Activated gamma-delta T cell treated with Interleukin-2 at 50 U/mL for 16 hours (primary cell): ENCODE data around the gene EZR.

Experiments used
- DNase-seq: peaks from one replicate; pipeline ENCODE4 v3.0.0-alpha.2; 2020

EZR gene

DNA sequence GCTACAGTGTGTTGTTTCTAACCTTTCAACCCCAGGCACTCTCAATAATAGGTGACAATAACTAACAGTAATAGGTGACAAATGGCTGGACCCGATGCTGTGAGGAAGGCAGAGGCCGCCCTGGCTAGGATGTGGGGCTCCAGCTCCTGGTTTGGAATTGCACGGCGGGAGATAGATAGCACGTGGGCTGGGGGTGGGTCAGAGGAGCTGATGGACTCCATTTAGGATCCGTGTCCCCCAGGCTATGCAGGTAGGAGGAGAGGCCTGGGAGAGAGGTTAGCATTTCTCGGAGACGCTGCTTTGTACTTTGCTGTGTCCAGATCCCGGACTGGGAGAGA lies 61.4 kb downstream of the EZR start:
- DNase-seq, result no peak

DNA sequence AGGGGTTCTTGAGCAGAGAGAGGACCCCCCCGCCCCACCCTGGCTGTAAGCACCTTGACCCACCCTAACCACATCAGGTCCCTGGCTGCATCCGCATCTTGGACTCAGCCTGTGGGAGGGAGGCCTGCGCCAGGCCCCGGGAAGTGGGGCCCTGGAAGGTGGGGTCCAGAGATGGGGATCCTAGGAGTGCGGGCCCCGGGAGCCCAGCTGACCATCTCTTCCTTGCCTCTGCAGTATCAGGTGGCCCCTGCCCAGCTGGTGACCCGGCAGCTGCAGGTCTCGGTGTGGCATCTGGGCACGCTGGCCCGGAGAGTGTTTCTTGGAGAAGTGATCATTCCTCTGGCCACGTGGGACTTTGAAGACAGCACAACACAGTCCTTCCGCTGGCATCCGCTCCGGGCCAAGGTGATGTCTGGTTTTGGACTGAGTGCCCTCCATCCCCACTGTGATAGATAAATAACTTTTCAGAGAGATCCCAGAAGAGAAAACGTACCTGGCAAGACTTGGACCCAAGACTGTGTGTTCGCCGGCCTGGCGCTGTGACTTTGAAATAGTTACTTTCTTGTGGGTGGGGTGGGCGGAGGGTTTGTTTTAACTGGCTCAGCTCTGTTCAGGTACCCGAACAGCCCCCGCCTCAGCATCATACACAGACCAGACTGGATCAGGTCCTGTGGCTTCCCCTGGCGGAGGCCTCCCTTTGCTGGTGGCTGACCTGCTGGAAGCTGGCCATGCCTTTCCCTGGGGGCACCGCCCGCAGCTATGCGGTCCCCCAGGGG lies 62.0 kb downstream of the EZR start:
- no peak for DNase-seq

DNA sequence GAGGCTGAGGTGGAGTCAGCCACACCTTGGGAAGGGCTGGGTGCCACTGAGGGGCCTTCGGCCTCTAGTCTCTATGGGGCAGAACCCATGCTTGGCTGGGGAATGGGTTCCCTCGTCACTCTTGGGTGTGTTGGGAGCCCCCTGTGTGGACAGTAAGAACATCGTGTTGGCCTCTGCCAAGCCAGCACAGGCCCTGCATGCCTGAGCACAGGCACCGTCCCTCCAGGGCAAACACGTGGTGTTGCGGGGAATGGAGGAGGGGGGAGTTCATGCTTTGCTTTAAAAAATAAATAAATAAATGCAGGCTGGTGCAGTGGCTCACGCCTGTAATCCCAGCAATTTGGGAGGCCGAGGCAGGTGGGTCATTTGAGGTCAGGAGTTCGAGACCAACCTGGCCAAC lies 63.0 kb downstream of the EZR start:
- no peak for DNase-seq

DNA sequence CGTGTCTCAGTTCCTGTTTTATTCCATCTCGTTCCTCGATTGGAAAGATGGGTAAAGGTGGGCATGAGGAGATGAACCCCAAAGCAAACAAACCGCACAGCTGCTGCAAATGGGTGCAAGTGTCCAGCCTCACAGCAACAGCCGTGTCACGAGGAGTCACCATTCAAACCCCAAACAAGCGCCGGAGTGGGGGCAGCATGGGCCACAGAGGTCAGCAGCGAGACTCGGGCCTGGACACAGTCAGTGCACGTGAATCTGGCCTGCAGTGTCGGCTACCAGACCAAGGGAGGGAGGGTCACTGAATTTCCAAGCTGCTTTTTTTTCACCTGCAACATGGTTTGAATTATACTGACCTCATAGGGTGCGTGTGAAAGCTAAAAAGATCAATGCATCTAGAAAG lies 63.5 kb downstream of the EZR start:
- no peak for DNase-seq

DNA sequence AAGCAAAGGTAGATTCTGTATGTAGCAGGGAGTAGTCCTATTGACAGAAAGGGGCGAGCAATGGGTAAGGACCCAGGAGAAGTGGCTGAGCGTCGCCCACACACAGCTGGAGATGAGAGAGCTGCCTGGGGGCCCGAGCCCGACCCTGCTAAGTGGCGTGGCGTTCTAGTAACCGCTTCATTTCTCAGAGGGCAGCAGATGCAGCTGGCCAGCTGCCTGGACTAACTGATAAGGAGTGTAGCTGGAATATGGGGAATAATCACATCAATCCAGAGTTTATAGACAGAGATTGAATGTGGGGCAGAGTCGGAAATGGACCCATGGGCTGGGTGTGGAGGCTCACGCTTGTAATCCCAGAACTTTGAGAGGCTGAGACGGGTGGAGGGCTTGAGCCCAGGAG lies 64.4 kb downstream of the EZR start:
- no peak for DNase-seq

DNA sequence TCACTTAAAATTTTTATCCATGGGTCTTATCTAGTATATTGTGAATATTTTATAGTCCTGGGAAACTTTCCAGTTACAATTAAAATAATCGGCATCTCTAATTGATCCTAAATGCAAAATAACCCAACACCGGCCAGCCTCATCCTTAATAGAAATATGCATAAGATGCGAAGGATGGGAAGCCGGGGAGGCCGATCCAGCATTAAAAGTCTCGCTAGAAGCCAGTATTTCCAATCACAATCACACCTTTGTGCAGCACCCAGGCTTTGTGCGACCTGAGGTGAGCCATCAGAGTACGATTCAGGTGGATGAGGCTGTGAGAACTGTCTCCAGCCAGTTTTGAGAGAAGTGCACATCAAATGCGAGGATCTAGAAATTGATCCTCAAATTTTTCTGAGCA lies 65.4 kb downstream of the EZR start:
- DNase-seq, result no peak

DNA sequence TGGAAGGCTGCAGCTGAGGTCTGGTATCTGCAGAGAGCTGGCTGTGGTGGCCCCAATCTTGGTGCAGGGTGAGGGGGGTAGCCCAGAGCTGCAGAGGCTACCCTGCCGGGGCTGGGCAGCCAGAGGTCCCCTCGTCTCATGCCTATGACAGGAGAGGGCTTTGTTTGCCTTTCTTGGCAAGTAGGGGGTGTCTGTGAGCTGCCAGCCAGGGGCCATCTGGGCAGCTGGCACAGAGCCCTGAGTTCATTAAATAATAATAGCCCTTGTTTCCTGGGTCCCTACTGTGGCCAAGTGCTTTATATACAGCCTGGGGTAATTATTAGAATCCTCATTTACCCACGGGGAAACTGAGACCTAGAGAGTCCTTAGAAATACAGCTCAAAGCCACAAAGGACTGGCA lies 66.6 kb downstream of the EZR start:
- DNase-seq, result no peak

DNA sequence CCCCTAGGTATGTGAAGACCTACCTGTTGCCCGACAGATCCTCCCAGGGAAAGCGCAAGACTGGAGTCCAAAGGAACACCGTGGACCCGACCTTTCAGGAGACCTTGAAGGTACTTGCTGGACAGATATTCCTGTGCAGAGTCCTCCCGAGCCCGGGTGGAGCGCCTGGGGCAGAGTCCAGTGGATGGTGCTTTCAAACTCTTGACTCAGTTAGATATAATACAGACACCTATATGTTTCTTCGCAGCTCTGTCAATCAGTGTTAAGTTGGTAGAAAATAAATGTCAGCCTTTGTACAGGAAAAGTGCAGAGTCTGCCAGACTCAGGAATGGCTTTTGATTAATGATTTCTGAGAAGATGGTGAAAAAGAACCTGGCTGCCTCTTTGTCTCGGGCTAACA lies 67.2 kb downstream of the EZR start:
- no peak for DNase-seq

DNA sequence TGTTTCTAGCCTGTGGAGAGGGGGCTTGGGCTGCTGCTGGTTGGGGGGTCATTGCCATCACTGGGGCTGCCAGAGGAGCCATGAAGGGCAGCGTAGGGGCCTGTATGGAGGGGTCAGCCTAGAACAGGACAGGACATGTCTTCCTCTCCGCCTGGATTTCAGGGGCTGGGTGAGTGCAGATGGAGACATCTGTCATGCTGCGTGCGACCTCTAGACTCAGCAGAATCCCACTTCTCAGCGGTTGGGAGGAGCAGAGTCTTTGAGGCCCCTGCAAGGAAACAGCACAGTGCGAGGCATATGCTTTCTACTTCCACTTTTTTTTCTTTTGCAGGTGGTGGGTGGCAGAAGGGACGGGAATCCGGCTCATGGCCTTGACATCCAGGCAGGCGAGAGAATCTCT lies 67.9 kb downstream of the EZR start:
- no peak for DNase-seq

DNA sequence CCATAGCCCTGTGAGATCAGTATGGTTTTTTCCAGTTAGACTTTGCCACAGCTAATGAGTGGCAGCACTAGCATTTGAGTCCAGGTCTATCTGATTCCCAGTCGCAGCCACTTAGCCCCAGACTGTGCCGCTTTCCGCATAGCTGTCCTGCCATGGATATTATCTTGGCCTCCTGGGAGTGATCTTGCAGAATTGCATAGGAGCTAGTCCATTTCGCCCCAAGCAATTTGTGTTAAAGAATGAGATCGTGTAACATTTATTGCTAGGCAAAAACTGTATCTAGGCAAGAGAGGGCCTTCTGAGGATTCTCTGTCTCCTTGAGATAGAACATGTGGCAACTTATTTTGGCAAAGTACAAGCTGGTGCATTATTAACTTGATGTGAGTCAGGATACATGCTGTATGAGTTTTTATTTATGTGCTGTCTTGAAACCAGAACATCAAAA lies 74.2 kb downstream of the EZR start:
- no peak for DNase-seq

DNA sequence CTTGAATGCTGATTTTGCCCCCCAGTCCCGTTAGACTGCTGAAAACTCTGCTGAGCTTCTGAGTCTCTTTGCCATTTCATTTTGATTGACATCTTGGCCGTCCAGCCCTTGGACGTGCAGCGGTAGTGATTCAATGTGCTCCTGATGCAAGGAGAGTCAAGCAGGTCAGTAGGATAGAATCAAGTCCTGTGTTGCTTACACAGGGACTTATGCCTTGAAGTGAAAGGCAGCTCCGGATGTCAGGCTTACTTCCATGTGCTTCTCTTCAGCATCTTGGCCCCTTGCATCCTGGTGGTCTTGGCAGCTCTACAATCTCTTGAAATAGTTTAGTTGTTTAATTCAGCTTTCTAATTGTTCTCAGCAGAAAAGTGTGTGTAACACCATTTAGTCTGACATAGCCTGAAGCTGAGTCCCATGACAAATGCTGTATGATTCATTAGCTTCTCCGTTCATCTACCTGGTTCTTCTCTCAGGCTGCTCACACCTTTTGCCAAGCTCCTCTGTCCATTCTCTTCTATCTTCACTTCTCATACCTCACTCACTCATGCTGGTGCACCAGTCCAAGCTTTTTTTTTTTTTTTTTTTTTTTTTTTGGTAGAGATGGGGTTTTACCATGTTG lies 76.0 kb downstream of the EZR start:
- no peak for DNase-seq

DNA sequence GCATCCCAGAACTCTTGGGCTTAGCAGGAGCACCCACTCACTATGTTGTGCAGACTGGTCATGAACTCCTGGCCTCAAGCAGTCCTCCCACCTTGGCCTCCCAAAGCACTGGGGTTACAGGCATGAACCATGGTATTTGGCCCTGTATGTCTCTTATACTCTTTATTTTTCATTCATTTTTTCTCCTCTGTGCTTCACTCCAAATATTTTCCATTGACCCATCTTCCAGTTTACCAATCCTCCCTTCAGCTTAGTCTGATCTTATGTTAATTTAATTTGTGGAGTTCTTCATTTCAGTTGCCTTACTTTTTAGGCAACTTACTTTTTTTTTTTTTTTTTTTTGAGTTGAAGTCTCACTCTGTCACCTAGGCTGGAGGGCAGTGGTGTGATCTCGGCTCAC lies 79.5 kb downstream of the EZR start:
- no peak for DNase-seq

DNA sequence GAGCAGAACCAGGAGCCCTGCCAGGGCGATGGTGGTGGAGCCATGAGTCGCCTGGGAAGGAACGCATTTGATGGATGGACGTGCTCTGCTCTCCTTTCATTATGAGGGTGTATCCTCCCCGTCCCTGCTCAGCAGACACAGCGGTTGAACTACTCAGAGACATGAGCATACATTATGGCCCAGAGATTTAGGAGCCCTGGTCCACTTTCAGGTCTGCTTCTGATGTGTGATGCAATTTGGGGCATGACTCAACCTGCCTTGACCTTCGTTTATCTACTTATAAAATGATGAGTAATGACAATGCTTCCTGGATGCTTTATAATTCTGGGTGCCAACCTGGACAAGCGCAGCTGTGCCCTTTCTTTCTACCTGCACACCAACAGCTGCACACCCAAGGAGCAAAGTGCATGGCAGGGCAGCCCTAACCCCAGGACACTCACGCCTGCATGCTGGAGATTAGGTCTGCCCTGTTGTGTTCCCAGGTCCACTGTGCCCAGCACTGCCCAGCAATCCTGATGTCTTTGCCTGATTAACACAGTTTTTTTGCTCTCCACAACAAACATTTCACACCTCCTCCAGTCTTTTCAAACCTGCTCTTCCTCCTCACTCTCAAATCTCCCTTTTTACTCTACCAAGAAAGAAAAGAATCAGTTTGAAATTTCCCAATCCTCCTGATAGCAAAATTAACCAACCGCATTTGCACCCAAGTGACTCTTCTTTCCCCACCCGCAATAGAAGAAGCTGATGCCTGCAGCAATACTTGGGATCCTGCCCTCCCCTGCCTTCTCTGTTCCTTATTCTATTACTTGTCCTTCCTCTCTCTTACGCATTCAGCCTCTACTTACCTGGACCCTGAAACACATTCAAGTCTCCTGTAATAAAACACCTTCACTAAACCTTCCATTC lies 81.2 kb downstream of the EZR start:
- DNase-seq, result no peak

DNA sequence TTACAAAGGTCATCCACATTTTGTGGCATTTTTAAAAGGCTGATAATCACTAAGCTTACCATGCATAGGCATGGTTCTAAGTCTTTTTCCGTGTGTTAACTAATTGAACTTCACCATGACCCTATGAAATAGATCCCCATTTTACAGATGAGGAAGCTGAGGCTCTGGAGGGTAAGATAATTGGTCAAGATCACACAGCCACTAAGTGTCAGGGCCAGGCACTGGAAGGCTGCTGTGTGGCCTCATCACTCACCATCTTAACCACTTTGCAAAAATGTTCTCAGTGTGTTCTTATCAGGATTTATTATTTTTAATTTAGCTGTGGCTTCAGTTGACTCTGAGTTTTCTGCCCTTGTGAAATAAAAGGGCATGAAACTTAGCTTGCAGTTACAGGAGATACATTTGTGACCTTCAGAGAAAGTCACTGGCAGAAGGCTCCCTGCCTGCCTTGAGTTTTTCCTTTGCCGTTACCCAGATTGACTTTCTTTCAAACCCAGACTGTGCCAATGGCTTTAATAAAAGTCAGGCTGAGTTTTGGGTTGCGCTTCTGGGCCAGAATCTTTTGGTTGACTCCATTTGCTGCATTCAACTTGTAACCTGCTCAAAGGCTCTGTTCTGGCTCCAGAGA lies 82.0 kb downstream of the EZR start:
- no peak for DNase-seq

DNA sequence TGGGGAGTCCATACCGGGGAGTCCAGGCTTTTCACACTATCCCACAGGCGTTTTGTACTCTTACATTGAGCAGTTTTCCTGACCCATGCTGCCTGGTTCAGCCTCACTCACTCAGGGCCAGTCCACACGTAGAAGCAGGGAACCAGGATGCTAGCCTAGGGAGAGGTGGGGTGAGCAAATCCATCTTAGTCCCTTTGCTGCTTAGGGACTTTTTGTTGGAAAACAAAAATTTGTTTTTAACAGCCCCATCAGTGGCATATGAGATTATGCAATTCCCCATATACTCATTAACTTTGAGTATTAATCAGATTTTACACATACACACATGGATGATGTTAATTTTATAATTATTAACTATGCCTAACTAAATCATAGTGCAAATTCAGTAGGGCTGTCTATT lies 84.2 kb downstream of the EZR start:
- no peak for DNase-seq

DNA sequence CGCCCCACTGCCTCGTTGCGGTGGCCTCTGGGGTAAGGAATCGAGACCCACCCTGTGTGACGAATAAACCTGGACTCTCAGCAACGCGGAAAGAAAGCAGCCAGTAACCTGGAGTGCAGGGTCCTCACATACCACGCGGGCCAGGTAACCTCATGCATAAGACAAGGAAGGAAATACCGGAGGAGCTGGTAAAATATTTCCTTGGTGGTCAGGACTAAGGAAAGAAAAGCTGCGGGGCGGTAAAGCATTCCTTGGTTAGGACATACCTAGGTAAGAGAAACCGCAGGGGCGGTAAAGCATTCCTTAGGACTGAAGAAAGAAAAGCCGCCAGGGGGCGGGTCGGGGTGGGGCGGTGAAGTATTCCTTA lies 88.6 kb downstream of the EZR start:
- no peak for DNase-seq

DNA sequence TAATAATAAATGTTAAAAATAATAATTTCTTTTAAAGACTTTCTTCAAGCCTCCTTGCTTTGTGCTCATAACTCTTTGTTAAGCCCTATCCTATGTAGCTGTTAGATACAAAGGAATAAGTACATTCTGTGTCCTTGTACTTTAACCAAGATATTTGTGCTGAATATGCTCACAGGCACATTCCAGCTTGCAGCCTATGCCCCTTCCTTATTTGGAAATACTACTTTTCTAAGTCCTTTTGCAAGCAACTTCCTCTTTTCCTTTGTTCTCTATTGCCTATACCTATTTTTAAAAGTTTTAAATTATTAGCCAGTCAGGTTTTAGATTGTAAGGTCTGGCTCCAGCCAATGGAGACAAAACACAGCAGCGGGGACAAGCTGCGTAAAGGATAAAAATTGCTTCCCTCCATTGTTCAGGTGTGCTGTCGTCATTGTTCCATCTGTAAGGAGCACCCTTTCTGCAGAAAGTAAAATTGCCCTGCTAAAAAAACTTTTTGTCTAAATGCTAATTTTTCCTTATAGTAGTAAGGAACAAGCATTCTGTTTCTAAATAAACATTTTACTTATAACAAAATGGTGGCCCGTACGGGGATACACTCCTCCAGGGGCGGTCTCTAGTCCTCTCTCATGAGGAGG lies 89.1 kb downstream of the EZR start:
- DNase-seq, result no peak

DNA sequence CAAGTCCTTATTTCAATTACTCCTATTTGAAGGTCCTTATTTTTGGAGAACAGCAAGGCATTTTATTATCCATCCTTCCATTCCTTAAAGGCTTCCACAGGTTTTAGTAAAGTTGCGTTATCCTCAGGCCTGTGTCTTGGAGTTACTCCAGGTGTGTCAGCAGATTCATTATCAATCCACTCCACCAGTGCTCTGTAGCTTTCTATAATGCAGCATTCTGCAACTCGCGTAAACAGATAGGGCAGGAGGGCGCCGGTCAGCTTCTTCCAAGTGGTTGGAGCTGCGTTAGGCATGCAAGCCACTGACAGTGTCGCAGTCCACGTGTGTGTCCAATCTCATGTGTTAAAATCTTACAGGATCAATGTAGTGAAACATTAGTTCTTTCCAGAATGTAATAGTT lies 93.5 kb downstream of the EZR start:
- no peak for DNase-seq

DNA sequence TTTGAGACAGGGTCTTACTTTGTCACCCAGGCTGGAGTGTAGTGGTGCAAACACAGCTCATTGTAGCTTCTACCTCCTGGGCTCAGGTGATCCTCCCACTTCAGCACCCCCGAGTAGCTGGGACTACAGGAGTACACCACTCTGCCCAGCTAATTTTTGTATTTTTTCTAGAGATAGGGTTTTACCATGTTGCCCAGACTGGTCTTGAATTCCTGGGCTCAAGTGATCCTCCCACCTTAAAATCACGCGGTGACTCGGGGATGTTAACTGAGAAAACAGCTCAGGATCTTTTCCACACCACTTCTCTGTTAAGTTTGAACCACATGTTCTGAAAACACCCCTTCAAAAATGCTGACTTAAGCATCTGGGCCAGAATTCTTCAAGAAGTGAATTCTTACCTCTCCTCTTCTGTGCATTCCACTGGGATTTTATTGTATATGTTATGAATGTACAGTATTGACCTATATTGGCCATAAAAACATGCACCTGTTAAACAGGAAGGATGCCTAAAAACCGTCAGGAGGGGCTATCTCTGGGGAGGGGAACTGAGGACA lies 96.9 kb downstream of the EZR start:
- no peak for DNase-seq

DNA sequence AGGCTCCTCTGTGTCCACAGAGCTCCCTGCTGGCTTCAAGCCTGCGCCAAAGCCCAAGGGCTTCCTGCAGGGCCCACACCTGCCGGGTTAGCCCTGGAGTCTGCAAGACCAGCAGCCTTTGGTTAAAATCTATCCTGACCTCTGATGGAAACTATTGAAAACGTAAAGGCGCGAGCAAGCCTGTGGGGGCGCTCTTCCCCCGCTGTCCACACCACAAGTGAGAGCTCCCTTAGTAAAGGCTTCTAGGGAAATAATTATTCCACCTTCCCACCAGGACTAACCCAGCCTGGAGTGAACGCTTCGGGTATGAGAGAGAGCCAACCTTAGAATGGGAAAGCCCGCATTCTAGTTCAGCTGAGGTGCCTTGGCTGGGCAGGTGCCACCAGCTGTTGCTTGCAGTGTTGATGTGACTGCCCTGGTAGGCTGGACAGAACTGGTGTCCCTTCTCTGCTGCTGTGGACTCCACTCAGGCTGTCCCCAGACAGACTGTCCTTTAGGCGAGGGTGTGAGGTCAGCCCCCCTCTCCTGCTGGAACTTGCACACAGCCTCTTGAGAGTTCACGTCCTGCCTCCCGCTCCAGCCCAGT lies 100.6 kb downstream of the EZR start:
- DNase-seq, result no peak

DNA sequence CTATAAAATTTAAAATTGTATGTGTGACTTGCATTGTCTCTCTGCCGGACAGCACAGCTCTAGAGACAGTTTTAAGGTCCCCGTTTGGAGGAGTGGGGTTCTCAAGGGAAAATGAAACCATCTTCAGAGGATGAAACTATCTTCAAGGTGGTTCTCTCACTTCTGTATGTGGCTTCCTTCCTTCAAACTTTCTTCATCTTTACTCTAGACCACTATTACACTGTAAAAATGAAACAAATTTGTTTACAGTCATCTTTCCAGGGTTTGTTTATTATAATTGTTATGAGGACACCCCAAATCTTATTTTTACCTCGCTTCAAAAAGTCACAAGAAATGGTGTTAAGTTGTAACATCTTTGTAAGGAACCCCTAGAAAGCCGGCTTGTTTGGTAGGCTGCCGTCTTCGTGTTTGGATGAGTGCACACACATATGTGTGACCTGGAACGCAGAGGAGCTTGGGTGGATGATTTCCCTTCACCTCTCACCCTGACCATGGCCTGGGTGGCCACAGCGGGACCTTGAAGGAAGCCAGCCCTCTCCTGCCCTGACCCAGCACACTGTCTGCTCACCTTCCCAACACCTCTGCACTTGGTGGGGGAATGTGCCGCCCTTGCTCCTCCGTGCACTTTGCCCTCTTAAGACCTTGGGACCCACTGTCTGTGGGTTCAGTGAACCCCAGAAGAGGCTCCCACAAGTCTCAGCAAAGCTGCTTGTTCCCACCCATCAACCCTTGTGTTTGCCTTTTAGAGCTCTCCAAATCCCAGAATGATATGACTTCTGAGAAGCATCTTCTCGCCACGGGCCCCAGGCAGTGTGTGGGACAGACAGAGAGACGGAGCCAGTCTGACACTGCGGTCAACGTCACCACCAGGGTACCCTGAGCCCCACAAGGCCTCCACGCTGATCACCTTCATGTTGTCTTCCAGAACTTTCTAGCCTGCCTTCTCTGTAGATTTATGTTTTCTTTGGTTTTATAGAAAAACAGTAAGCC lies 101.5 kb downstream of the EZR start:
- peak; percentile 19 for DNase-seq
